Measurements from ENCODE around the gene KLHL24. TPM values are rescaled to one million over a fixed set of nuclear protein-coding genes. Genes with fewer than 3 reads are reported as not detected.
A peak's percentile ranks its signal among the peaks of the same experiment; 100 is the strongest.
"Not testable (repeated sequence)": the region's sequence is repeated elsewhere in the genome, so short reads cannot be mapped to it uniquely, and the experiment has no call there.

Gene KLHL24
- total RNA-seq, 1 donor from 2014 or later: 343 TPM

- FAIRE-seq (no peak), DNase-seq (ENCODE audit: low spot score in 2 of 2) (no peak)
Observed at GRCh38 chr3:183634707-183635106, 716 bp upstream of the KLHL24 start.

- no peak for FAIRE-seq
Observed at GRCh38 chr3:183635107-183635430, 354 bp upstream of the KLHL24 start.

GRCh38 chr3:183636221-183637105 is 1.0 kb downstream of the KLHL24 start:
- peak; percentile 83 to 84 for DNase-seq (ENCODE audit: low spot score in 2 of 2)
- no peak for FAIRE-seq

More at GRCh38 chr3:183635107-183635430, 354 bp upstream of the KLHL24 start:
- DNase-seq (ENCODE audit: low spot score in 2 of 2): no peak

- DNase-seq (ENCODE audit: low spot score in 2 of 2) (no peak), FAIRE-seq (no peak)
Observed at GRCh38 chr3:183637106-183637486, 1.7 kb downstream of the KLHL24 start.

GRCh38 chr3:183637633-183638032 is 2.2 kb downstream of the KLHL24 start:
- not testable (repeated sequence) for FAIRE-seq; DNase-seq (ENCODE audit: low spot score in 2 of 2)

GRCh38 chr3:183638101-183638852 is 2.9 kb downstream of the KLHL24 start:
- DNase-seq (ENCODE audit: low spot score in 2 of 2) (no peak), FAIRE-seq (no peak)

- FAIRE-seq; DNase-seq (ENCODE audit: low spot score in 2 of 2): not testable (repeated sequence)
Observed at GRCh38 chr3:183640635-183641034, 5.2 kb downstream of the KLHL24 start.

- DNase-seq (ENCODE audit: low spot score in 2 of 2) (no peak), FAIRE-seq (no peak)
Observed at GRCh38 chr3:183641882-183642281, 6.5 kb downstream of the KLHL24 start.

- no peak for DNase-seq (ENCODE audit: low spot score in 2 of 2)
- no peak for FAIRE-seq
Observed at GRCh38 chr3:183644244-183644643, 8.8 kb downstream of the KLHL24 start.

- DNase-seq (ENCODE audit: low spot score in 2 of 2): no peak
- FAIRE-seq: peak; percentile 70
Observed at GRCh38 chr3:183645254-183645653, 9.8 kb downstream of the KLHL24 start.

- no peak for DNase-seq (ENCODE audit: low spot score in 2 of 2)
- no peak for FAIRE-seq
Observed at GRCh38 chr3:183650554-183650953, 15.1 kb downstream of the KLHL24 start.

GRCh38 chr3:183653209-183654064 is 18.0 kb downstream of the KLHL24 start:
- DNase-seq (ENCODE audit: low spot score in 2 of 2) (no peak), FAIRE-seq (no peak)

- FAIRE-seq: no peak
- no peak for DNase-seq (ENCODE audit: low spot score in 2 of 2)
Observed at GRCh38 chr3:183654727-183655126, 19.3 kb downstream of the KLHL24 start.

- FAIRE-seq (no peak), DNase-seq (ENCODE audit: low spot score in 2 of 2) (no peak)
Observed at GRCh38 chr3:183662099-183662498, 26.7 kb downstream of the KLHL24 start.

- DNase-seq (ENCODE audit: low spot score in 2 of 2) (no peak), FAIRE-seq (no peak)
Observed at GRCh38 chr3:183664913-183665381, 29.5 kb downstream of the KLHL24 start.

GRCh38 chr3:183680061-183680460 is 44.6 kb downstream of the KLHL24 start:
- no peak for FAIRE-seq
- no peak for DNase-seq (ENCODE audit: low spot score in 2 of 2)

GRCh38 chr3:183687705-183688104 is 52.3 kb downstream of the KLHL24 start:
- DNase-seq (ENCODE audit: low spot score in 2 of 2): no peak

GRCh38 chr3:183688874-183689273 is 53.5 kb downstream of the KLHL24 start:
- DNase-seq (ENCODE audit: low spot score in 2 of 2): no peak
- FAIRE-seq: no peak

More at GRCh38 chr3:183687705-183688104, 52.3 kb downstream of the KLHL24 start:
- no peak for FAIRE-seq

GRCh38 chr3:183689621-183690020 is 54.2 kb downstream of the KLHL24 start:
- DNase-seq (ENCODE audit: low spot score in 2 of 2): not testable (repeated sequence)

GRCh38 chr3:183690402-183690995 is 55.1 kb downstream of the KLHL24 start:
- no peak for FAIRE-seq

More at GRCh38 chr3:183689621-183690020, 54.2 kb downstream of the KLHL24 start:
- FAIRE-seq: not testable (repeated sequence)

More at GRCh38 chr3:183690402-183690995, 55.1 kb downstream of the KLHL24 start:
- DNase-seq (ENCODE audit: low spot score in 2 of 2): no peak
